NB4 (cell line): Measurements from ENCODE around the gene PARD3.
A peak's percentile ranks its signal among the peaks of the same experiment; 100 is the strongest.
"Not testable (repeated sequence)": the region's sequence is repeated elsewhere in the genome, so short reads cannot be mapped to it uniquely, and the experiment has no call there.

Experiments used
- DNase-seq: peaks from one replicate; pipeline ENCODE4 v3.0.0; 2010; ENCODE audit warnings: low read depth
- H3K4me3 ChIP-seq: one replicate; pipeline ENCODE4 v1.5.1; 2011; ENCODE audit warnings: mild to moderate bottlenecking, low read depth, low read length, moderate library complexity
- MYC ChIP-seq: IDR thresholded peaks from 2 replicates; pipeline ENCODE4 v1.6.1; 2011; ENCODE audit warnings: low read depth, low read length
- POLR2A ChIP-seq: IDR thresholded peaks from 2 replicates; pipeline ENCODE4 v1.6.1; 2011; ENCODE audit warnings: mild to moderate bottlenecking; ENCODE audit not compliant: insufficient read length; ENCODE audit errors: extremely low read depth
- TF ChIP-seq, protein P1 (sequence below): IDR thresholded peaks from one replicate; pipeline ENCODE4 v1.5.1; 2012; ENCODE audit warnings: low read depth, low read length
- TF ChIP-seq, protein P2 (sequence below): IDR thresholded peaks from 2 replicates; pipeline ENCODE4 v1.6.1; 2011; ENCODE audit warnings: low read depth, low read length

PARD3 gene

DNA sequence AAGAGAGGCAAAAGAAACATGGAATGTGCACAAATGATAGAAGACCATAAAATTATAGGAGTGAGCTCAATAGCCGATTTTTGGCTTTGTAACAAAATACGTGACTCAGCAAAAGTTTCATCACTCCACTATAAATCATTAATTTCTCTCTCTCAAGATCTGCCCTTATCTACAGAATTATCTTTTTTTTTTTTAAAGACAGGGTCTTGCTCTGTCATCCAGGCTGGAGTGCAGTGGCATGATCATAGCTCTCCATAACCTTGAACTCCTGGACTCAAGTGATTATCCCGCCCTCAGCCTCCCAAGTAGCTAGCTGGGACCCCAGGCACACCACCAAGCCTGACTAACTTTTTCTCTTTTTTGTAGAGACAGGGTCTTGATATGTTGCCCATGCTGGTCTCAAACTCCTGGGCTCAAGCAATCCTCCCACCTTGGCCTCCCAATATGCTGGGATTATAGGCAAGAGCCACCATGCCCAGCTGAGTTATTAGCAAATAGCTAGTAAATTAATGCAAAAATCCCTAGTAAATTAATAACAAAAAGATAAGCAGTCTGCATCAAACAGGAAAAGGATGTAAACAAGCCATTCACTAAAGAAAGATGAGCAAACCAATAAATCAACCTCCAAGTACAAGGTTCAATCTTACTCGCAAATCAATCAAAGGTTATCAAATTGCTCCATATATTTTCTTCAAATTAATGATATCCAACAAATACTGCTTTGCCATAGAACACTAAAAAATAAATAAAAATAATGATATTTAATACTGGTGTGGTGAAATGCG, 450.7 kb downstream of the PARD3 start:
- DNase-seq = no peak
- H3K4me3 ChIP-seq = no peak overlapping the region
- TF ChIP-seq, protein P1, sequence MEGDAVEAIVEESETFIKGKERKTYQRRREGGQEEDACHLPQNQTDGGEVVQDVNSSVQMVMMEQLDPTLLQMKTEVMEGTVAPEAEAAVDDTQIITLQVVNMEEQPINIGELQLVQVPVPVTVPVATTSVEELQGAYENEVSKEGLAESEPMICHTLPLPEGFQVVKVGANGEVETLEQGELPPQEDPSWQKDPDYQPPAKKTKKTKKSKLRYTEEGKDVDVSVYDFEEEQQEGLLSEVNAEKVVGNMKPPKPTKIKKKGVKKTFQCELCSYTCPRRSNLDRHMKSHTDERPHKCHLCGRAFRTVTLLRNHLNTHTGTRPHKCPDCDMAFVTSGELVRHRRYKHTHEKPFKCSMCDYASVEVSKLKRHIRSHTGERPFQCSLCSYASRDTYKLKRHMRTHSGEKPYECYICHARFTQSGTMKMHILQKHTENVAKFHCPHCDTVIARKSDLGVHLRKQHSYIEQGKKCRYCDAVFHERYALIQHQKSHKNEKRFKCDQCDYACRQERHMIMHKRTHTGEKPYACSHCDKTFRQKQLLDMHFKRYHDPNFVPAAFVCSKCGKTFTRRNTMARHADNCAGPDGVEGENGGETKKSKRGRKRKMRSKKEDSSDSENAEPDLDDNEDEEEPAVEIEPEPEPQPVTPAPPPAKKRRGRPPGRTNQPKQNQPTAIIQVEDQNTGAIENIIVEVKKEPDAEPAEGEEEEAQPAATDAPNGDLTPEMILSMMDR = no peak
- TF ChIP-seq MYC = no peak

DNA sequence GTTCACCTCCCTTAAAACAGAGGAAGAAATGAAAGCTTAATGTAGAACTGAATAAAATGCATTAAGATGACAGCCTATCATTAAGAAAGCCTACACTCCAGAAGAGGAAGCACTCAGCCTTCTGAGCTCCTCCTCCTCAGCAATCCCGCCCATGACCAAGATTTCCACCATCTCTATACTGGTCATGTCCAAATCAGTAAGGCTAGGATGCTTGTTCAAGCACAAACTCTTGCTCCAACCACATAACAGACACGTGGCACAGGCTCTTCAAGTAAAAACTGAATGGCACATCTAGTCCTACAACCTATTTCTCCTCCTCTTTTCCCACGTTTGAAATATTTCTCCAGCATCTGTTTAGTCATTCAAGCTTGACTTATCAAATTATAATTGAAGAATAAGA, 454.1 kb downstream of the PARD3 start:
- no peak overlapping the region for H3K4me3 ChIP-seq
- TF ChIP-seq, protein P1 = no peak
- no peak for TF ChIP-seq MYC
- TF ChIP-seq, protein P2, sequence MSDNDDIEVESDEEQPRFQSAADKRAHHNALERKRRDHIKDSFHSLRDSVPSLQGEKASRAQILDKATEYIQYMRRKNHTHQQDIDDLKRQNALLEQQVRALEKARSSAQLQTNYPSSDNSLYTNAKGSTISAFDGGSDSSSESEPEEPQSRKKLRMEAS = peak; percentile 63
- no peak for TF ChIP-seq POLR2A
- peak; percentile 68 for DNase-seq

DNA sequence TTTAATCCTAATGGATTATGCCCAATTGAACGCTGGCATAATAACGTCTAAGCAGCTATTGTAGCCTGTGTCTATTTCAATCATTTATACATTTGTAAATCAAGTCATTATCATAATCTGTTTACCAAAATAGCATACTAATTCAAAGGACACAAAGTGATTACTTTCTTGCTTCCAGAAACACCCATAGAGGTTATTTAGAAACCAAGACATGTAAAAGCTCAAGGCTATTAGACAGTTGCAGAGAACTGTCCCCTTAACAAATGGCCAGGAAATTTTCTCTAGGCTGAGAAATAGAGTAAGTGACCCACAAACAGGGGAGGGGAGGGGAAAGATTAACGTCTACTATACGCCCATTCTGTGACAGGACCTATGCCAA, 455.7 kb downstream of the PARD3 start:
- no peak for TF ChIP-seq POLR2A
- TF ChIP-seq MYC = no peak
- TF ChIP-seq, protein P2 = no peak
- TF ChIP-seq, protein P1 = no peak
- no peak for DNase-seq
- no peak overlapping the region for H3K4me3 ChIP-seq

DNA sequence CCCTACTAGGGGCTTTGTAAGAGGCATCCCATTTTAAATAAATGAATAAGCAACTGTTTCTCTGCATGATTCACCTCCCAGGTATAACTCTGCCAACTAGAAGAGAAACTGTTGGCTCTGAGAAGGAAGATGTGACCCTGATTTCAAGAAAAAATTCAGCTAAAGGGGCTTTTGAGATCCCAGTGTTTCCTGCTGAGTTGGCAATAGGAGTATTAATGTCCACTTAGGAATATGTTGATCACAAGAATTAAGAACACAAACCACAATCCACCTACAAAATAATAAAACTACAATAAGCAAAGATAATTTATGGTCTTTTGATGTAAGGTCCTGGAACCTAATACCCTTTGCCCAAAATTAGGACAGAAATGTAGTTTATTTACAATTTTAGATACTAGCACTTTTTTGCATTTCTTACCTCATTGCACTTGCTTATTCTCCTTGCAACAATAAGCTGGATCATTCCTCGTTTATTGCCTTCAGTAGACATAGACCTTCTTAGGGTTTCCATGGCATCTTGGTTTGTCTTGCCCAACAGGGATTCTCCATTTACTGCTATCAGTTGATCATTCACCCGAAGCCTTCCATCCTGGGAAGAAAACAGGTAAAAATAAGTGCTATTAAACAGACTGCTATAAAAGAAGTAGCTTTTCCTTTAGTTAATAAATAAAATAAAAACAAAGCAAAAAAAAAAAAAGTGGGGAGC, 456.2 kb downstream of the PARD3 start:
- no peak for TF ChIP-seq POLR2A
- TF ChIP-seq, protein P1 = no peak
- TF ChIP-seq MYC = no peak
- TF ChIP-seq, protein P2 = no peak
- DNase-seq = no peak
- no peak overlapping the region for H3K4me3 ChIP-seq

DNA sequence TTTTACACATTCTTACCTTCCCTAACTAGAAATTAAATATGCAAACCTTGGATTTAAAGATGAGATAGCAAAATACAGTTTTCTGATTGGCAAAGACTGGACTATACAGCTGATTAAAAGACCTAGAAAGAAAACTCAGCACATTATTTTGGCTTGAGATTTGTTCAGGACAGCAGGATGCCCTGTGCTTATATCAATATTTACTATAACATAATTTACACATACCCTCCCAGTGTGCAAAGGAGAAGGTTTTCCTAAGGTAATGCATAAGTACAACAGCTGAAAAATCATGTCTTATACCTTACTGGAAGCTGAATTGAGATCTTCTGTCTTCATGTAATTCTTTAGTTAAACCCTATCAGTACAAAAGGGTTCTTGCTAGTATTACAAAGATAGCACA, 458.6 kb downstream of the PARD3 start:
- TF ChIP-seq, protein P1 = no peak
- no peak for TF ChIP-seq MYC
- TF ChIP-seq, protein P2 = no peak
- TF ChIP-seq POLR2A = no peak
- DNase-seq = no peak

DNA sequence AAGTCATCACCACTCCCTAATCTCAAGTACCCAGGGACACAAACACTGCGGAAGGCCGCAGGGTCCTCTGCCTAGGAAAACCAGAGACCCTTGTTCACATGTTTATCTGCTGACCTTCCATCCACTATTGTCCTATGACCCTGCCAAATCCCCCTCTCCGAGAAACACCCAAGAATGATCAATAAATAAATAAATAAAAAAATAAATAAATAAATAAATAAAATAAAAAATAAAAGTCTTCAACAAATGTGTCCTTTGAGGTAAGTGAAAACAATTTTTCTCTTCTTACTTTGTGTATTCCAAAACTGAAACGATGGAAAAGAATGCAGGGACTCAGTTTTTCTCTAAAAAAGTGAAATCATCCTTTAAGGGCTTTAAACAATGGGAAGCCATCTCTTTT, 461.6 kb downstream of the PARD3 start:
- H3K4me3 ChIP-seq, DNase-seq: not testable (repeated sequence)

More for the DNA sequence above, 458.6 kb downstream of the PARD3 start:
- no peak overlapping the region for H3K4me3 ChIP-seq

DNA sequence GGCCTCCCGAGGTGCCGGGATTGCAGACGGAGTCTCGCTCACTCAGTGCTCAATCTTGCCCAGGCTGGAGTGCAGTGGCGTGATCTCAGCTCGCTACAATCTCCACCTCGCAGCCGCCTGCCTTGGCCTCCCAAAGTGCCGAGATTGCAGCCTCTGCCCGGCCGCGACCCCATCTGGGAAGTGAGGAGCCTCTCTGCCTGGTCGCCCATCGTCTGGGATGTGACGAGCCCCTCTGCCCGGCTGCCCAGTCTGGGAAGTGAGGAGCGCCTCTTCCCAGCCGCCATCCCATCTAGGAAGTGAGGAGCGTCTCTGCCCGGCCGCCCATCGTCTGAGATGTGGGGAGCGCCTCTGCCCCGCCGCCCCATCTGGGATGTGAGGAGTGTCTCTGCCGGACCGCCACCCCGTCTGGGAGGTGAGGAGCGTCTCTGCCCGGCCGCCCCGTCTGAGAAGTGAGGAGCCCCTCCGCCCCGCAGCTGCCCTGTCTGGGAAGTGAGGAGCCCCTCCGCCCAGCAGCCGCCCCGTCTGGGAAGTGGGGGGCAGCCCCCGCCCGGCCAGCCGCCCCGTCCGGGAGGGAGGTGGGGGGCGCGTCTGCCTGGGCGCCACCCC, 462.4 kb downstream of the PARD3 start:
- not testable (repeated sequence) for H3K4me3 ChIP-seq, DNase-seq
